ENCODE data around the gene CTSZ.

DNA sequence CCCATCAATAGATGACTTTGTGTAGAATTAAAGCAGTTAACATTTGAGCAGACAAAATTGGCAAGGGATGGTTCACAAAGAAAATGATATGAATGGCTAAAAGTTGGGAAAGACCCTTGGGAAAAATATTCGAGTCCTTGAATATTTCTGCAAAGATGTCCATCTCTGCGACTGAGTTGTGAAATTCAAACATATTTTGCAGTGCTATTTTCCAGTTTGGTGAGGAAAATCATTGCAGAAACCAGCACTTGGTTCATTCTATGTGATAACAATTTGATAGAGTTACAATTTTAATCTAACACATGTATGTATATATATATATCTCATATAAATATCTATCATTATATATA lies 41.6 kb upstream of the CTSZ start:
- TF ChIP-seq EP300 (IDR thresholded peaks at IDR 0.05; ENCODE audit: low read depth): no peak
- TF ChIP-seq CTCF (IDR thresholded peaks at IDR 0.05): no peak
- TF ChIP-seq POLR2A (IDR thresholded peaks at IDR 0.05): no peak

All from transverse colon (tissue), 3 donors.